HEK293 (cell line): ENCODE data around the gene CECR2.

Experiments
- CTCF ChIA-PET: fragments of 350-600 bp; formaldehyde crosslinking; extraction: SDS; loops from one replicate; lab custom pipeline; 2021; ENCODE audit warnings: antibody characterized with exemption; lab: Yijun Ruan, JAX
- POLR2A ChIA-PET: fragments of 300-600 bp; formaldehyde crosslinking; extraction: SDS; loops from one replicate; lab custom pipeline; 2020; ENCODE audit warnings: antibody characterized with exemption, inconsistent platforms; lab: Yijun Ruan, JAX
- H3K27ac ChIP-seq: fragments of 200-500 bp; sonication (Bioruptor generic); 2 replicates; pipeline ENCODE4 v1.5.1; 2014; ENCODE audit warnings: low read depth, low read length, control low read depth, inconsistent platforms; ENCODE audit errors: extremely low read depth
- H3K36me3 ChIP-seq, 2 experiments: fragments of 200-500 bp in 1 of 2; sonication (Bioruptor generic) in 1 of 2; 1 replicate in 1 of 2; 2 replicates in 1 of 2; pipeline ENCODE4 v1.5.1; 2014 to 2017; ENCODE audit warnings: inconsistent platforms in 2 of 2, low read length in 2 of 2; ENCODE audit not compliant: control insufficient read depth in 2 of 2, insufficient read depth in 1 of 2
- H3K4me1 ChIP-seq: fragments of 200-500 bp; sonication (Bioruptor generic); 2 replicates; pipeline ENCODE4 v1.5.1; 2014; ENCODE audit warnings: mild to moderate bottlenecking, low read length, inconsistent platforms; ENCODE audit not compliant: control insufficient read depth, insufficient read depth
- H3K4me3 ChIP-seq: 2 replicates; pipeline ENCODE4 v1.5.1; 2011; ENCODE audit warnings: low read depth, mild to moderate bottlenecking, control low read depth, low read length, moderate library complexity
- H3K9me3 ChIP-seq: fragments of 200-500 bp; sonication (Bioruptor generic); 2 replicates; pipeline ENCODE4 v1.5.1; 2014; ENCODE audit warnings: low read depth, low read length, inconsistent platforms; ENCODE audit not compliant: control insufficient read depth, insufficient read depth
- BCL11A ChIP-seq: fragments of 450-650 bp; formaldehyde crosslinking; IDR thresholded peaks from 2 replicates; pipeline ENCODE4 v1.5.1; 2016; ENCODE audit warnings: low read depth, missing biosample characterization, missing genetic modification characterization
- GFI1B ChIP-seq: fragments of 450-650 bp; formaldehyde crosslinking; IDR thresholded peaks from 2 replicates; pipeline ENCODE4 v1.5.1; 2016; ENCODE audit warnings: missing biosample characterization, missing genetic modification characterization
- HOXC10 ChIP-seq: sonication (generic); formaldehyde crosslinking; IDR thresholded peaks from 2 replicates; pipeline ENCODE4 v1.8.1; 2023; ENCODE audit warnings: mild to moderate bottlenecking, missing genetic modification reagents
- KLF10 ChIP-seq: fragments of 450-650 bp; IDR thresholded peaks from 2 replicates; pipeline ENCODE4 v1.5.1; 2018; ENCODE audit warnings: missing biosample characterization, mild to moderate bottlenecking, missing genetic modification characterization
- PRDM1 ChIP-seq: fragments of 450-650 bp; formaldehyde crosslinking; IDR thresholded peaks from 2 replicates; pipeline ENCODE4; 2016; ENCODE audit warnings: missing biosample characterization, missing genetic modification characterization
- ZBTB11 ChIP-seq: fragments of 450-650 bp; formaldehyde crosslinking; conservative IDR thresholded peaks from 2 replicates; pipeline ENCODE4 v1.5.1; 2016; ENCODE audit warnings: low read depth, missing biosample characterization, missing genetic modification characterization
- ZNF121 ChIP-seq: fragments of 450-650 bp; formaldehyde crosslinking; IDR thresholded peaks from 2 replicates; pipeline ENCODE4 v1.5.1; 2016; ENCODE audit warnings: missing biosample characterization, missing genetic modification characterization
- ZNF132 ChIP-seq: fragments of 450-650 bp; formaldehyde crosslinking; IDR thresholded peaks from 2 replicates; pipeline ENCODE4 v1.5.1; 2017; ENCODE audit warnings: missing biosample characterization, missing genetic modification characterization, borderline replicate concordance
- ZNF138 ChIP-seq: fragments of 450-650 bp; formaldehyde crosslinking; IDR thresholded peaks from 2 replicates; pipeline ENCODE4 v1.5.1; 2016; ENCODE audit warnings: missing biosample characterization, missing genetic modification characterization, borderline replicate concordance
- ZNF24 ChIP-seq: fragments of 450-650 bp; formaldehyde crosslinking; IDR thresholded peaks from 2 replicates; pipeline ENCODE4 v1.5.1; 2016; ENCODE audit warnings: missing biosample characterization, missing genetic modification characterization
- ZNF26 ChIP-seq: fragments of 450-650 bp; formaldehyde crosslinking; IDR thresholded peaks from 2 replicates; pipeline ENCODE4 v1.5.1; 2016; ENCODE audit warnings: missing biosample characterization, missing genetic modification characterization
- ZNF354C ChIP-seq: fragments of 450-650 bp; formaldehyde crosslinking; IDR thresholded peaks from 2 replicates; pipeline ENCODE4 v1.5.1; 2016; ENCODE audit warnings: missing biosample characterization, missing genetic modification characterization, low read depth, borderline replicate concordance
- ZNF37A ChIP-seq: fragments of 450-650 bp; IDR thresholded peaks from 2 replicates; pipeline ENCODE4 v1.5.1; 2018; ENCODE audit warnings: missing biosample characterization, missing genetic modification characterization
- ZNF391 ChIP-seq: fragments of 450-650 bp; formaldehyde crosslinking; IDR thresholded peaks from 2 replicates; pipeline ENCODE4 v1.5.1; 2016; ENCODE audit warnings: low read depth, missing biosample characterization, missing genetic modification characterization, borderline replicate concordance
- ZNF404 ChIP-seq: fragments of 450-650 bp; formaldehyde crosslinking; IDR thresholded peaks from 2 replicates; pipeline ENCODE4 v1.5.1; 2017; ENCODE audit warnings: missing biosample characterization, missing genetic modification characterization
- ZNF501 ChIP-seq: fragments of 450-650 bp; formaldehyde crosslinking; IDR thresholded peaks from 2 replicates; pipeline ENCODE4 v1.5.1; 2016; ENCODE audit warnings: missing biosample characterization, missing genetic modification characterization
- ZNF514 ChIP-seq: fragments of 450-650 bp; formaldehyde crosslinking; IDR thresholded peaks from 2 replicates; pipeline ENCODE4 v1.5.1; 2016; ENCODE audit warnings: missing biosample characterization, missing genetic modification characterization
- ZNF549 ChIP-seq: fragments of 450-650 bp; IDR thresholded peaks from 2 replicates; pipeline ENCODE4 v1.5.1; 2018; ENCODE audit warnings: missing biosample characterization, missing genetic modification characterization, mild to moderate bottlenecking, inconsistent platforms, moderate library complexity
- ZNF558 ChIP-seq: fragments of 450-650 bp; formaldehyde crosslinking; IDR thresholded peaks from 2 replicates; pipeline ENCODE4 v1.5.1; 2016; ENCODE audit warnings: missing biosample characterization, missing genetic modification characterization
- ZNF621 ChIP-seq: fragments of 450-650 bp; formaldehyde crosslinking; IDR thresholded peaks from 2 replicates; pipeline ENCODE4 v1.5.1; 2017; ENCODE audit warnings: missing biosample characterization, missing genetic modification characterization
- ZNF624 ChIP-seq: fragments of 450-650 bp; formaldehyde crosslinking; IDR thresholded peaks from 2 replicates; pipeline ENCODE4 v1.5.1; 2017; ENCODE audit warnings: missing biosample characterization, missing genetic modification characterization
- ZNF707 ChIP-seq: fragments of 450-650 bp; formaldehyde crosslinking; IDR thresholded peaks from 2 replicates; pipeline ENCODE4 v1.5.1; 2016; ENCODE audit warnings: missing biosample characterization, missing genetic modification characterization
- ZNF791 ChIP-seq: fragments of 450-650 bp; formaldehyde crosslinking; IDR thresholded peaks from 2 replicates; pipeline ENCODE4 v1.5.1; 2016; ENCODE audit warnings: missing biosample characterization, missing genetic modification characterization
- TF ChIP-seq, protein P1 (sequence below): sonication (generic); formaldehyde crosslinking; IDR thresholded peaks from 2 replicates; pipeline ENCODE4 v1.8.1; 2022; ENCODE audit warnings: mild to moderate bottlenecking, moderate library complexity, missing genetic modification reagents
- TF ChIP-seq, protein P2 (sequence below): fragments of 450-650 bp; formaldehyde crosslinking; optimal IDR thresholded peaks from 2 replicates; pipeline ENCODE3; 2016; ENCODE audit warnings: missing biosample characterization, mild to moderate bottlenecking, missing genetic modification characterization

Gene CECR2

DNA sequence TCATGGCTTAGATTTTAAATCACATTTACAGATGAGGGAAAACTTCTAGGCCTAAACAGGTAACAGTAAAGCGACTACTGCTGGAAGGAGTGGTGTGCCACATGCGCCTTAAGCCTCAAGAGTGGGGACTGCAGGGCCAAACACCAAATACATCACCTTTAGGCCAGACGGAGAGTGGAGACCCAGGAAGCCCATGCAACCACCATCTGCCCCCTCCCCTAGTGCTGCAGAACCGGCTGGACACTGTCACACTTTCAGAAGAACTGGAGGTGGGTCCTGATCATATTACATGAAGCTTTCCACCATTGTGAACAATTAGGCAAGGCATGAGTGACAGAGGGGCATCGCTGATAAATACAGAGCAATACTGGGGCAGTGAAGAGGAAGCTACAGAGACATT, 222.9 kb downstream of the CECR2 start:
- CTCF ChIA-PET = interaction anchor here (0.7 kb wide), 1 partner anchor 51 kb away, joined by 3 read pairs; no protein-coding TSS in a partner anchor
- POLR2A ChIA-PET = interaction anchor here (1.2 kb wide), 1 partner anchor 28 kb away, joined by 3 read pairs; no protein-coding TSS in a partner anchor
- no peaks in the 10 kb centered on the region for H3K9me3 ChIP-seq
- H3K4me1 ChIP-seq = no peaks in the 10 kb centered on the region
- peaks cover 36 to 75% of the 10 kb centered on the region in 2 experiments for H3K36me3 ChIP-seq
- no peak overlapping the region for H3K27ac ChIP-seq
- no peak for TF ChIP-seq ZNF621 (tag by site-specific recombination)
- no peak for TF ChIP-seq ZNF26 (tag by site-specific recombination)
- TF ChIP-seq, protein P1, sequence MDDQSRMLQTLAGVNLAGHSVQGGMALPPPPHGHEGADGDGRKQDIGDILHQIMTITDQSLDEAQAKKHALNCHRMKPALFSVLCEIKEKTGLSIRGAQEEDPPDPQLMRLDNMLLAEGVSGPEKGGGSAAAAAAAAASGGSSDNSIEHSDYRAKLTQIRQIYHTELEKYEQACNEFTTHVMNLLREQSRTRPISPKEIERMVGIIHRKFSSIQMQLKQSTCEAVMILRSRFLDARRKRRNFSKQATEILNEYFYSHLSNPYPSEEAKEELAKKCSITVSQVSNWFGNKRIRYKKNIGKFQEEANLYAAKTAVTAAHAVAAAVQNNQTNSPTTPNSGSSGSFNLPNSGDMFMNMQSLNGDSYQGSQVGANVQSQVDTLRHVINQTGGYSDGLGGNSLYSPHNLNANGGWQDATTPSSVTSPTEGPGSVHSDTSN (CRISPR knock-in tag) = no peak
- no peak for TF ChIP-seq ZNF391 (tag by site-specific recombination)
- TF ChIP-seq BCL11A (tag by site-specific recombination) = no peak
- no peak for TF ChIP-seq ZNF707
- TF ChIP-seq ZNF121 (tag by site-specific recombination) = no peak
- no peak for TF ChIP-seq ZNF404 (tag by site-specific recombination)
- TF ChIP-seq ZNF624 (tag by site-specific recombination) = no peak
- TF ChIP-seq ZNF791 (tag by site-specific recombination) = no peak
- TF ChIP-seq, protein P2, sequence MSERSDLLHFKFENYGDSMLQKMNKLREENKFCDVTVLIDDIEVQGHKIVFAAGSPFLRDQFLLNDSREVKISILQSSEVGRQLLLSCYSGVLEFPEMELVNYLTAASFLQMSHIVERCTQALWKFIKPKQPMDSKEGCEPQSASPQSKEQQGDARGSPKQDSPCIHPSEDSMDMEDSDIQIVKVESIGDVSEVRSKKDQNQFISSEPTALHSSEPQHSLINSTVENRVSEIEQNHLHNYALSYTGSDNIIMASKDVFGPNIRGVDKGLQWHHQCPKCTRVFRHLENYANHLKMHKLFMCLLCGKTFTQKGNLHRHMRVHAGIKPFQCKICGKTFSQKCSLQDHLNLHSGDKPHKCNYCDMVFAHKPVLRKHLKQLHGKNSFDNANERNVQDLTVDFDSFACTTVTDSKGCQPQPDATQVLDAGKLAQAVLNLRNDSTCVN (tag by site-specific recombination) = no peak
- no peak for TF ChIP-seq ZNF138 (tag by site-specific recombination)
- no peak for TF ChIP-seq ZNF549
- TF ChIP-seq, all 188 proteins: peak for 0
- H3K4me3 ChIP-seq = no peak overlapping the region

GRCh38 chr22:17596226-17596625, 227.0 kb downstream of the CECR2 start:
- TF ChIP-seq ZNF558 (tag by site-specific recombination) (no peak), KLF10 (no peak), ZNF132 (no peak), ZNF24 (tag by site-specific recombination) (no peak), ZNF37A (tag by site-specific recombination) (no peak), ZNF354C (no peak), ZBTB11 (no peak), GFI1B (tag by site-specific recombination) (no peak), ZNF514 (tag by site-specific recombination) (no peak), ZNF501 (no peak), HOXC10 (no peak), PRDM1 (no peak)
- TF ChIP-seq, protein P1 (CRISPR knock-in tag) = no peak
- H3K36me3 ChIP-seq = peaks cover 64 to 94% of the 10 kb centered on the region in 2 experiments
- ChIA-PET POLR2A (no interaction called here), CTCF (interaction anchor here (1.2 kb wide), 1 partner anchor 147 kb away, joined by 3 read pairs; no protein-coding TSS in a partner anchor)
- no peaks in the 10 kb centered on the region for H3K9me3 ChIP-seq
- H3K4me3 ChIP-seq = no peak overlapping the region
- no peaks in the 10 kb centered on the region for H3K4me1 ChIP-seq
- H3K27ac ChIP-seq = no peak overlapping the region
